ENCODE measurements around the gene FRMD3.

FRMD3 gene

DNA sequence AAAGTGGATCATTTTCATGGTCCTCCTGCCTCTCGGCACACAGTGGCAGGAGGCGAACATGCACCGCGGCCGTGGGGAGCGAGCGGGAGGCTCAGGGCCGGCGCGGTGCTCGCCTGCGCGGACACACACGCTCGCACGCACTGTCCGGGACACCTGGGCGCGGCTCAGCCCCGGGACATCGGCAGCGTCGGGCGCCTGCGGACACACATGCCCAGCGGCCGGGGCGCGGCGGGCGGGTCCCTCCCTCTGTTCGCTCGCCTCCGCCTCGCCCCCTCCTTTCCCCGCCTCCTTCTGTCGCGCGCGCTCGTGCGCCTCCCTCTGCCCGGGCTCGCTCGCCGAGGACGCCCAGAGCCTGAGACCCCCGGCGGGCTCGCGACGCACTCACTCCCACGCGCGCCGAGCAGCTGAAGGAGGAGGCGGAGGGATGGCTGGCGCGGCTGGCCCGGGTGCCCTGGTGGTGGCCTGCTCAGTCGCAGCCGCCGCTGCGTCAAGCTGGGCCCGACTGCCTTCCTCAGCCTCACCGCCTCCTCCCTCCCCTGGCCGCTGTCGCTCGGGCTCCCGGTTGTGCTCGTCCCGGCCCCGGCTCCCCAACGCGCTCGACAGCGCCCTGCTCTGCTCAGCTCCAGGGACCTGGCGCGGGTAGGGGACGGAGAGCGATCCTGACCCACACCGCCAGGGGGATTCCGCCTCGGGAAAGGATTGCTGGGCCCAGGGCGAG, at the start of gene FRMD3:
Gene FRMD3 (minus strand): TSS at position 230 of the 718 bp plus-strand sequence. CDS start 170 bp downstream, at position 60.
- peak in 37 of 56 donors; percentile 19 to 72 (median 40) for DNase-seq

DNA sequence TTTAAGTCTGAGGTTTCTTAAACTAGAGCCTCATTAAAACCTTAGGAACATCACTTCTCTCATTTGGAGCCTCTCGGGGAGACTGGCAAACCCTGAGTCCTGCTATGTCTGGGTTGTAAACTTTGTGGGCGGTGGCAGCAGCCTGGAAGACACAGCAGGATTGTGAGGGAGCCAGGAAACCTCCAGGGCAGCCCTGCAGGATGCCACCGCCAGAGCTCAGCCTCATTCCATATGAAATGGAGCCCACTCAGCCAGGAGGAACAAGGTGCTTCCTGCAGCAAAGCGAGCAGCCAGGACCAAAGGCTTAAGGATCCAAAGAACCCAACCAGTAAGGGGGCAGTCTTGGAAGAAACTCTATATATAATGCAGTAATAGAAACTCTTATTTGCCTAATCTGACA, 46.8 kb upstream of the FRMD3 start:
- no peak for DNase-seq

DNA sequence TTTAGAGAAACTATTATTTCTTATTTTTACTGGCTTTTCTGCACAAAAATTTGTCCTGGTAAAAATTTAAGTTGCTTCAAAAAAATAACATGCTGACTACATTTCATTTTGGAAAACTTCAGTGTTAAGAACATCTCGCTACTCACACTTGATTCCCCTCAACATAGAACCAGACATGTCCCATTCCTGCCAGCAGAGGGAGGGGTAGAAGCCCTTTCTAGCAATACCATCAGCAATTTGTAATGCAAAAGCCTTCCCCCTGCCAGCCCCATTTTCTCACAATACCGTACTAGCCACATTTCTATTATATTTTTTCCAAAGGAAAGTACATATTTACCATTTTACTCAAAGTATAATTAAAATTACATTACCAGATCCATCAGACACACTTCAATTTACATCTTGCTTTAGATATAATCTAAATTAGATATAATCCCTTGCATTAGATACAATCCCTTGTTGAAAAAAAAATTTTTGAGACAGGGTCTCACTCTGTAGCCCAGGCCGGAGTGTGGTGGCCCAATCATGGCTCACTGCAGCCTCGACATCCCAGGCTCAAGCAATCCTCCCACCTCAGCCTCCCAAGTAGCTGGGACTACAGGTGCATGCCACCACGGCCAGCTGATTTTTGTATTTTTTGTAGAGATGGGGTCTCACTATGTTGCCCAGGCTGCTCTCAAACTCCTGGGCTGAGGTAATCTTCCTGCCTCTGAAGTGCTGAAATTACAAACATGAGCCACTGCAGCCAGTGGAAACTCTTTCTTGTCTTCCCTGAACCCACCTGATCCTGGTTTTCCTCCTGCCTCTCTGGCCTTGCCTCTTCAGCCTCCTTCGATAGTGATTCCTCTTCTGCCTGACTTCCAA, 45.2 kb upstream of the FRMD3 start:
- DNase-seq = peak in 6 of 56 donors; percentile 0 to 30 (median 10)

DNA sequence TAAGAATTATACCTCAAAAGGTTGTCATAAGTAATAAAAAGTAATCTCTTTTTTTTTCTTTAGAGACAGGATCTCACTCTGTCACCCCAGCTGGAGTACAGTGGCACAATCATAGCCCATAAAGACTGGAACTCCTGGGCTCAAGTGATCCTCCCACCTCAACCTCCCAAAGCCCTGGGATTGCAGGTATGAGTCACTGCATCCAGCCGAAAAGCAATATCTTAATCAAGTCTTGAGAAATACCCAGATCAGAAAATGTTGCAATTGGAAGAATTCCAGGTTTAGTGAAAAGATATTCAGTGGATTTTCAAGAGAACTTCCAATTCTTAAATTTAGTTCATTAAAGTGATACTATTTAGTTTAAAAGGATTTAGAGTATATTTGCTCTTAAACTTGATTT, 43.8 kb upstream of the FRMD3 start:
- DNase-seq = no peak

DNA sequence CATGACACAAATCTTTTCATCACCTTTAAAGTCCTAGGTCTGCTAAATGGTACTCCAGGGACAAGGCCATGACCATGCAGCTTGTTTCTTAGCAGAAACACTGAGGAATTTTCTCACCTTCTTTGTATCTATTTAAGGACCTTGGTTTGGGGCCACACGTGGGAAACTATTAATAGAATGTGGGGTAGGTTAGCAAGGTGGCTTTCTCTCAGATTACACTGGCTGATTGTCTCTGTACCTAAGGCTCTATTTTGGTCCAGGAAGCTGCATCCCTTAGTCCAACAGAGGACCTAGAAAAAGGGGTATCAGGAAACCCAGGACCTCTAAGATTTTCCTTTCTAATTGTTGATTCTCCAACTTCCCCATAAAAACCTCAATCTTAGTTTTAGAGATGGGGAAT, 36.3 kb upstream of the FRMD3 start:
- DNase-seq = no peak

DNA sequence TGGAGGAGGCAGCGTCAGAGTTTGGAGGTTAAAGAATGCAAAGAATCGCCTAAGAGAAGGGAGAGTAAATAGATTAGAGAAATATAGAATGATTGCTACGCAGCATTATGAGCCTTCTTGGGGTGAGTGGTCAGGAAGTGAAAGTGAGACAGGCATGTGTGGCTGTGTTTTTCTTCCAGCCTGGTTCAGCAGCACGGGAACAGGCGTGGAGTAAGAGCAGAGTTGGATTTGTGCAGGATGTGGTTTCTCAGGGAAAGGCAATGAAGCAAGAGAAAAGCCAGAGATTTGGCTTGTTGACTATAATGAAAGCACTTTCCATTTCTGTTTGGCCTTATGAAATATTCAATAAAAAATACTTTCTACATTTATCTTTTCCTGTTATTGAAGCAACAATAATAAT, 34.3 kb upstream of the FRMD3 start:
- DNase-seq = no peak

DNA sequence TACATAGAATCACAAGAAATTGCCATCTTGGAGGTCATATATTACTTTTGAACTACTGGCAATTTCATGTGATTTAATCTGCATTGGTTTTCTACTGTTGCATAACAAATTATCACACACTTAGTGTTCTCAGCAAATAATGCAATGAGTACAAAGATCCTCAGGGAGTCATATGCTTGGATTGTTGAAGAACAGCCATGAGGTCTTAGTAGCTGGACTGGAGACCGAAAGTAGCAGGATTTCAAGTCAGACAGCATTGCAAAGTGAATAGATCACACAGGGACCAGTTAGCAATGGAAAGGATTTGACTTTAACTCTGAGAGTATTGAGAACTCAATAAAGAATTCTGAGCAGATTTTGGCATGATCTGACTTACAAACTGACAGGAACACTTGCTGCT, 32.2 kb upstream of the FRMD3 start:
- DNase-seq = no peak

DNA sequence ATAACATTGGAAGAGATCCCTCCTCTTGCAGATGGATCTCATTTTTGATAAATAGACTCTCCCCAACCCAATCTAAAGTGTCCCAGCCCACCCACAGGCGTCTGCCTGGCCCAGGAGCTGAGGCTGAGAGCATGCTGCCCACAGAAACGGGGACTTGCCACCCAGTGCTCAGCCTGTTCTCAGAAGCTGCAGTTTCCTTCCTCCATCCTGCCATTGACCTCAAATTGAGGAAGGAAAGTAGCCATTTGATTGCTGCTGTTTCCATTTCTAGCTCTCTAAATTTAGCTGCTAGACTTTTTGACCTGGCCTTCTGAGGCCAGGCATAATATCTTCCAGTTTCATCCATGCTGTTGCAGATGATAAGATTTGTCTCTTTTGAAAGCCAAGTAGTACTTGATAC, 31.1 kb upstream of the FRMD3 start:
- peak in 2 of 56 donors; percentile 13 to 20 for DNase-seq

DNA sequence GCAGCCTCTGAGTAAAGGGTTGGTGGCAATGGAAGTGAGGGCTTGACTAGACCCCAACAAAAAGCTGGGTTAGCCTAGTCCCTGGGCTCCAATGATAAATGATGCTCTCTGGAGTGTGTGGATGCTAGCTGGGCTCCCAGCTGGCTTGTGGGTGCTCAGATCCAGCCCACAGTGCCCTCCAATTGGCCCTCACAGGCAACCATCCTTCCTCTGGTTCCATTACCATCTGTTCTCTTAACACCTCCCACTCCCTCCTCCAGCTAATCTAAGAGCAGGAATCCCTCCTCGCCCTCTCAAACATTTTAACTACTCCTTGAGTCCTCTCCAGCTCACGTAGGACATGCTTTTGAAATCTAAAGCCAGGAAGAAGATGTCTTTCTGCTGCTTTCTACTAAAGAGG, 25.2 kb upstream of the FRMD3 start:
- DNase-seq = peak in 11 of 56 donors; percentile 3 to 57 (median 24)

DNA sequence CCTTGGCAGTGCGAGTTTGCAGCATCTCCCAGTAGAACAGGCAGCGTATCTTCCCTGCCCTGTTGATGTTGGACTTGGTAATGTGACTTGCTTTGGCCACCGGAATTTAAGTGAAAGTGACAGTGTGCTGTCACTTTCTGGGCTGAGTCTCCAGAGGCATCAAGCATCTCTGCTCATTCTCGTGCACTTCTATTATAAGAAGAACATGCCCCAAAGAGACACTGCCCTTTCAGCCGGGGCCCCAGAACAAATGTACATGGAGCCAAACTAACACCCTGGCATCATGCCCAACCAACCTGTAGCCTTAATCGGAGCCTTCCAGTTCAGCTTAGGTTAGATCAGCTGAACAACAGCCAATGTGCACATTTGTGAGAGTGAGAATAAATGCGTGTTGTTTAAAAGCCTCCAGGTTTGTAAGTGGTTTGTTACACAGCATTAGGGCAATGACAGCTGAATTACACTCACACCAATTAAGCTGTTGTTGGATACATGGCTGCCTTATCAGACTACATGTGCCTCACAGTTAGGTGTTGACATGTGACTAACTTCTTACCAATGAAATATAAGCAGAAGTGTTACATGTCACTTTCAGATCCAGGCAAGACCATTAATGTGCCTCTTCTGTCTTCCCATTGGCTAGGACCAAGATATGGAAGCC, 22.1 kb upstream of the FRMD3 start:
- no peak for DNase-seq

DNA sequence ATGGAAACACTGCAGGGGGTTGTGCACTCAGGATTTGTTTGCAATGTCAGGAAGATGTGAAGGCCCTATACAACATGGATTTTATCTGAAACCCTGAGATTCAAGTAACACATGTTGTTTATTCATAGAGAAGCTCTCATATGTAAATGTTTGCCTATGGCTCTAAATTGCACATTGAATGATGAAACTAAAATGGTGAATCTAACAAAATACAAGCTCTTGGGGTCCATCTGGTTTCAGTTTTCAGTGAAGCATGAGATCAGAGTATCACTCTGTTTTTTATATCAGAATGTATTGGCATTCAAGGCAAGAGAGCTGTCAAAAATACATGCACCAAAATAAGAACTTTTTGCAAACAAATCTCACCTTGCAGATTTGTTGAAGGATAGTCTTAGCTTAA, 19.6 kb upstream of the FRMD3 start:
- DNase-seq = no peak

DNA sequence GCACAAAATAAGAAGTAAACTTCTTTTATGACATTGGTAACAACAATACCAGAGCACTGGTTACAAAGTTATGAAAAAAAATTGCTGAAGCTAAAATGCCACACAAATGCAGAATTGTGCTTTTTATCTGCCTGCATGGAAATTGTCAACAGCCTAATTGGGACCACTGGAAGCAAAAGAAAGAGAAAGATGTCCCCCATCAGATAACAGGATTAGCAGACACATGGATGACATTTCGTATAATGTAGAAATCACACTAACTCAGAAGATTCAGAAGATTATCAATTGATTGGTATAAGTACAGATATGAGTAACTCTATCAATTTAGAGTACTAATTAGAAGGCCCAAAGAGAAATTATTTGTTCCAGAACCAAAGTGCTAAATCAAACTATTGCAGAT, 19.1 kb upstream of the FRMD3 start:
- no peak for DNase-seq

DNA sequence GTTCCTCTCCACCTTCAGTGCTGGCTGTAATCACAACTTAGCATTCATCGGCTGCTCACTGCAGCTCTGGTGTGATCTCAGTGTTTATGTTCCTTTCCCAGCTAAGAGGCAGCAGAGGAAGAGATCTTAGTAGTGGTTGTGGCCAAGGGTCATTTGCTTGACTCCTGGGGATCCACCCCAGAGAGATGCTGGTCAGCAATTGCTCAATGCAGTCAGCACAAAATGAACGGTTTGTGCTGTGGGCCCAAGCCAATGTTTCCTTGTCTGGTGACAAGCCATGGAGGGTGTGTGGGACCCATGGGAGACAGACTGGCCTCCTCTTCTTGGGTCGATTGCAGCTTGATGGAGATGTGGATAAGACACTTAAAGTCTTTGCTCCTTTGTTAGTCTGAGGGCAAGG, 16.1 kb upstream of the FRMD3 start:
- DNase-seq = no peak

DNA sequence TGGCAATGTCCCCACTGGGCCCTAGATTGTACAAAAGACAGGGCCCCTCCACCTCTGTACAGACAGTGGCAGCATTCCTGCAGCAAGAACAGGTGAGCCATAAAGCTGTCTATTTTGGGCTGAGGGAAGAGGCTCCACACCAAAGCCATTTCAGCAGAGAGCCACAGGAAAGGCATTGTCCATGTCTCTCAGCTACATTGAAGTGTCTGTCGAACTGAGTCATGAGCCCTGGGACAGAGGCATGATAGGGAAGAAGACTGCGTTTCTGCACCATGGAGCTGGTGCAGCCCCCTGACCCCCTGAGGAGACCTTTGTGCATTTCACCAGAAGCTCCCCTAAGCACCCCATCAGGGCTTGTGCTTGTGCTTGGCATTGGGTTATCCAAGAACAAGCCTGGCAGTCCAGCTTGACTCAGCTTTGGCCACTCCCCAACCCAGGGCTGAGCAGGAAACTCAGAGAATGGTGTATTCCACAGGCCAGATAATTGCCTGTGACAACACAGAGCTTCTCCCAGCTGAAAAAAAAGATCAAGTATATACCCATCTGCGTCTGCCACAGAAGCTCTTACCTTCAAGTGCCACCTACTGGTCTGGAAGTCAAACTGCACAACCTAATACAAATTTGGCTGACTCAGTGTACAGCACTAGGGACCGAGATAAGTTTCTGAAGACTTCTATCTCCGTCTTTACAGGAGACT, 5.9 kb upstream of the FRMD3 start:
- DNase-seq = no peak

DNA sequence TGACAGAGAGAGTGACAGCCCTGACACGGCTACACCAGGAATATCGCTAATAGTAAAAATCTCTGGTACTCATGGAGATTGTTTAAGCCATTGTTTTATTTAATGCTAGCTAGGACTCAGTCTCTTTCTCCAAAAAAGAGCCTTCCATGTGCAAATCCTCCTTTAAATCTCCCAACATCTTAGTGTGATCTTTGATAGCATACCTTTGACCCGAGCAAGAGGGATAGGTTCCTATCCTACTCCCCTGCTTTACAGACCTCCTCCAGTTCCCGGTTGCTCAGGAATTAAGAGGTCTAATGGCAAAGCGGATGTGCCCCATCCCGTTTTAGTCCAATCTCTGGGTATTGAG, 663 bp upstream of the FRMD3 start:
- DNase-seq = no peak

DNA sequence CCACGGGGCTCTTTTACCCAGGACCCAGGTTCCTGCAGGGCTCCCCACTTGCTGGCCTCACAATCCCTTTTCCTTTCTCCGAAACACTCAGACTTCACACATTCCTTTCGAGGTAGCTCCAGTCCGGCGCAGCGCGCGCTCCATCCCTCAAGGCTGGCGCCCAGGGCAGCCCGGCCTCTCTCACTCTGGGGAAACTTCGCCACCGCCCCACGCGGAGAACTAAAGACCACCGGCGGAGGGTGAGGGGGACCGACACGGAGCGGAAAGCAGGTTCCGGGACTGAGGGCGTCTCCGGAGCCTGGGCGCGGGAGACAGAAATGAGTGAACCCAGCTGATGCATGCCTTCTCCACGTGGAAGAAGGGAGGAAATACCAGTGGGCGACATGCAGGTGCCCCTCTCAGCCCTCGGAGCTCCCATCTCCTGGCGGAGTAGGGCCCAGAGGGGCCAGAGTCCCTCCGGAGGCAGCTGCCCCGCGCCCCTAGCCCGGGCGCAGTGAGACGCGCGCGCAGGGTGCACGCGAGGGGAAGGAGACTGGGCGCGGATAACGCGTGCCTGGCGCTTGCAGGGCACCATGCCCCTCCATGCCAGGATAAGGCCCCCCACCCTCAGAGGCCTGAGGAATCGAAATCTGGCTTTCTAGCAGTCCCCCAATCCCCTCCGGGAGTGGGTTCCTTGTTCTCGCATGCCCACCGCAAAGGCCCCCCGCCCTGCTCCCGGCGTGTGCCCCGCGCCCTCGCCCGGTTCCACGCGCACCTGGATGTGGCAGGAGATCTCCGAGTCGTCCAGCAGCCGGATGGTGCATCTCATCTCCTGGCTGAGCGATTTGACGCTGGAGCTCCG, 650 bp downstream of the FRMD3 start:
- peak in 7 of 56 donors; percentile 1 to 41 (median 13) for DNase-seq

DNA sequence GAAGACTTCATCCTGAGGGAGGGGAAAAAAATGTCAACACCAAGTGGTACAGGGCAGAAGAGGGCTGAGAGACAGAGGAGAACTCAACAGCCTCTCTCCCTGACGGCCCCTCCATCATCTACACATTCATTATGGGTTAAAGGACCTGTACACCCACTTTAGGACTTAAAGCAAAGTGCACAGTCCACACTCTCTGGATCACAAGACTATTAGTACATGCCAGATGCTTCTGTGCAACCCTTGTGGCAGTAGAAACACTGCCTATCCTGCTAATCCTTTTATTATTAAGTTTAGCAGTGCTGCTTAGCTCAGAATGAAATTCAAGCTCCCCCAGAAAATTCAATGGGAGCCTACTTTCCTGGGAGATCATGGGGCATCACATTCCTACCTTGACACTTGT, 1.9 kb downstream of the FRMD3 start:
- no peak for DNase-seq

DNA sequence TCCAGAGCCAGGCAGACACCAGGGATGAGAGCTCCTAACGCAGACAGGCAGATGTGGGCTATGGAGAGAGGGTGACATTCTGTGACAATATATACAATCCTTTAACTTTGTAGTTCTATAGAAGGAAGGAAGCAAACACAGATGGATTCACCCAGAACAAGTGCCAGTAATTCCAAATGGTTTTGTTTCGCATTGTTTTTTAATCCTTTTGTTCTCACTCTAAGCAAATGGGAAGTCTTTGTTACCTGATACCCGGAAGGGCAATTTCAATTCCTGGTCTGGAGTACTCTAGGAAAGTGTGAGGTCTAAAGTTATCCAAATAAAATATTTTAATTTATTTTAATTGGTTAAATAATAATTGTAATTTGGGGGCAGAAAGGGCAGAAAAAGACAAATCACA, 2.5 kb downstream of the FRMD3 start:
- no peak for DNase-seq

DNA sequence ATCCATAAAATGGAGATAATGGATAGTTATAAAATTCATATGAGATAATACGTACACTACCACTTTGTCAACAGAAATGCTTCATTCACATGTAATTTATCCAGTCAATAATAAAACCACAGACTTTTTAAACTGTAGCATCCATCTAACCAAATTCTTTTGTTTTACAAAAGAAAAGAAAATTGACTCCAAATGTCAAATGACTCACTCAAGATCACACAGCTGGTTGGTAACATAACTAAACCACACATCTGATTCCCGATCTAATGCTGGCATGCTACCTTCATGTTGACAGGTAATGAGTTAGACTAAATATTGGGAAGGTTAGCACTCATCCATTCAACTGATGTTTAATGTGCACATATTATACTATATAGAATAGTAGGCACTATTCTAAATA, 4.9 kb downstream of the FRMD3 start:
- DNase-seq = no peak

DNA sequence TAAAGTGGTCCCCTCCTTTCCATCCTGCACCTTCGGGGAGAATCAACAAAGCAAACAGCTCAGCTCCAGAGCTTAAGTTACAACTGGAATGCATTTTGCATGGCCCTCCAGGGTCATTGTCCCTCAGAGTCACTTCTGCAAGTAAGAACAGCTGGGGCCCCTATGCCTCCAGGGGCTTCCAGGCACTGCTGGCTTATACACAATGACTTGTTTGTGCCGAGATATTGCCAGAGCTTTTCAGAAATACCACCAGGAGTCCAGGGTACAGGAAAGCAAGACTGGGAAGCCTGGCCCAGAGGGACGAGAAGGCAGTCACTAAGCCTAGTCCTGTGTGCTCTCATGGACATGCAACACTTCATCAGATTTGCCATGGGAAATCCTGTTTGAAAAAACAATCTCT, 11.3 kb downstream of the FRMD3 start:
- DNase-seq = no peak

DNA sequence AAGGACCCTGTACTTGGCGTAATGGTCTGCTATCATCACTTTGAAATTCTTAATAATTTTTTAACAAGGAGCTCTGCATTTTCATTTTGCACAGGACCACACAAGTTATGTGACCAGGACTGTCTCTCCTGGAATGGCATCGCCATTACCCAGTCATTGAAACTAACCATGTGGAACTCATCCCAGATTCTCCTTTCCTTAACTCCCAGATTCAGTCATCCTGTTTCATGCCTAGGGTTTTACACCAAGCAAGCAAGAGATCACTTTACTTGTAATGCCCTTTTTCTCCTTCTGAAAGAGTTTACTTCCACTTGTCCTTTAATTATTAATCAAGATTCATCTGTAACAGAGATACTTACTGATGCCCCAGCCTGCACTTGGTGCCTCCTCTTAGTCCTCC, 12.0 kb downstream of the FRMD3 start:
- DNase-seq = no peak

All from amygdala (tissue), 56 donors.